ENCODE measurements around the gene AGER.
A peak's percentile ranks its signal among the peaks of the same experiment; 100 is the strongest.
"Not testable (repeated sequence)": the region's sequence is repeated elsewhere in the genome, so short reads cannot be mapped to it uniquely, and the experiment has no call there.

The AGER gene

GRCh38 chr6:32187009-32187709 is 3.1 kb upstream of the AGER start:
- Histone ChIP-seq H3K36me3 (ENCODE audit: control insufficient read depth in 1 of 2, insufficient read depth in 2 of 2, low read length in 2 of 2) (peaks cover 10 to 34% of the 10 kb centered on the region in 2 donors), H3K4me1 (ENCODE audit: control insufficient read depth in 1 of 2, insufficient read depth in 2 of 2, low read length in 2 of 2) (peaks cover 40 to 44% of the 10 kb centered on the region in 2 donors), H3K27ac (ENCODE audit: low read depth, low read length) (no peak overlapping the region)

GRCh38 chr6:32186151-32186840 is 2.2 kb upstream of the AGER start:
- peaks cover 33 to 48% of the 10 kb centered on the region in 2 donors for H3K4me1 ChIP-seq (ENCODE audit: control insufficient read depth in 1 of 2, insufficient read depth in 2 of 2, low read length in 2 of 2)
- H3K9ac ChIP-seq (ENCODE audit: low read depth in 1 of 2, low read length in 2 of 2): peak overlapping the region in 1 of 2 donors; percentile 39
- H3K9me3 ChIP-seq (ENCODE audit: control insufficient read depth in 1 of 2, low read length in 2 of 2); H3K4me3 ChIP-seq (ENCODE audit: low read depth in 1 of 2, low read length in 2 of 2); H3K27me3 ChIP-seq (ENCODE audit: control insufficient read depth in 1 of 2, insufficient read depth in 2 of 2, low read length in 2 of 2): not testable (repeated sequence)
- peaks cover 12 to 36% of the 10 kb centered on the region in 2 donors for H3K36me3 ChIP-seq (ENCODE audit: control insufficient read depth in 1 of 2, insufficient read depth in 2 of 2, low read length in 2 of 2)
- H3K27ac ChIP-seq (ENCODE audit: low read depth, low read length): peak overlapping the region; percentile 32

More at GRCh38 chr6:32187009-32187709, 3.1 kb upstream of the AGER start:
- H3K4me3 ChIP-seq (ENCODE audit: low read depth in 1 of 2, low read length in 2 of 2): peak overlapping the region in 1 of 2 donors; percentile 32
- no peak overlapping the region for H3K9ac ChIP-seq (ENCODE audit: low read depth in 1 of 2, low read length in 2 of 2)
- H3K27me3 ChIP-seq (ENCODE audit: control insufficient read depth in 1 of 2, insufficient read depth in 2 of 2, low read length in 2 of 2): no peaks in the 10 kb centered on the region
- no peaks in the 10 kb centered on the region for H3K9me3 ChIP-seq (ENCODE audit: control insufficient read depth in 1 of 2, low read length in 2 of 2)

- H3K4me3 ChIP-seq (ENCODE audit: low read depth in 1 of 2, low read length in 2 of 2); H3K9me3 ChIP-seq (ENCODE audit: control insufficient read depth in 1 of 2, low read length in 2 of 2); H3K27me3 ChIP-seq (ENCODE audit: control insufficient read depth in 1 of 2, insufficient read depth in 2 of 2, low read length in 2 of 2): not testable (repeated sequence)
- peak overlapping the region in 1 of 2 donors; percentile 39 for H3K9ac ChIP-seq (ENCODE audit: low read depth in 1 of 2, low read length in 2 of 2)
- H3K27ac ChIP-seq (ENCODE audit: low read depth, low read length): peak overlapping the region; percentile 32
- H3K36me3 ChIP-seq (ENCODE audit: control insufficient read depth in 1 of 2, insufficient read depth in 2 of 2, low read length in 2 of 2): peaks cover 18 to 41% of the 10 kb centered on the region in 2 donors
- H3K4me1 ChIP-seq (ENCODE audit: control insufficient read depth in 1 of 2, insufficient read depth in 2 of 2, low read length in 2 of 2): peaks cover 31 to 42% of the 10 kb centered on the region in 2 donors
Observed at GRCh38 chr6:32185681-32186131, 1.7 kb upstream of the AGER start.

- Histone ChIP-seq H3K27me3 (ENCODE audit: control insufficient read depth in 1 of 2, insufficient read depth in 2 of 2, low read length in 2 of 2) (no peaks in the 10 kb centered on the region), H3K27ac (ENCODE audit: low read depth, low read length) (no peak overlapping the region), H3K9me3 (ENCODE audit: control insufficient read depth in 1 of 2, low read length in 2 of 2) (no peaks in the 10 kb centered on the region), H3K4me1 (ENCODE audit: control insufficient read depth in 1 of 2, insufficient read depth in 2 of 2, low read length in 2 of 2) (peaks cover 36 to 44% of the 10 kb centered on the region in 2 donors), H3K4me3 (ENCODE audit: low read depth in 1 of 2, low read length in 2 of 2) (no peak overlapping the region), H3K9ac (ENCODE audit: low read depth in 1 of 2, low read length in 2 of 2) (peak overlapping the region in 1 of 2 donors; percentile 24), H3K36me3 (ENCODE audit: control insufficient read depth in 1 of 2, insufficient read depth in 2 of 2, low read length in 2 of 2) (peaks cover 18 to 47% of the 10 kb centered on the region in 2 donors)
Observed at GRCh38 chr6:32183483-32184083, 470 bp downstream of the AGER start.

GRCh38 chr6:32183030-32183429 is 1.0 kb downstream of the AGER start:
- Histone ChIP-seq H3K4me3 (ENCODE audit: low read depth in 1 of 2, low read length in 2 of 2) (no peak overlapping the region), H3K9ac (ENCODE audit: low read depth in 1 of 2, low read length in 2 of 2) (no peak overlapping the region), H3K27me3 (ENCODE audit: control insufficient read depth in 1 of 2, insufficient read depth in 2 of 2, low read length in 2 of 2) (no peaks in the 10 kb centered on the region), H3K9me3 (ENCODE audit: control insufficient read depth in 1 of 2, low read length in 2 of 2) (no peaks in the 10 kb centered on the region), H3K27ac (ENCODE audit: low read depth, low read length) (no peak overlapping the region), H3K4me1 (ENCODE audit: control insufficient read depth in 1 of 2, insufficient read depth in 2 of 2, low read length in 2 of 2) (peaks cover 31 to 39% of the 10 kb centered on the region in 2 donors), H3K36me3 (ENCODE audit: control insufficient read depth in 1 of 2, insufficient read depth in 2 of 2, low read length in 2 of 2) (peaks cover 18 to 47% of the 10 kb centered on the region in 2 donors)

GRCh38 chr6:32182555-32182981 is 1.5 kb downstream of the AGER start:
- H3K4me3 ChIP-seq (ENCODE audit: low read depth in 1 of 2, low read length in 2 of 2): no peak overlapping the region
- no peak overlapping the region for H3K27ac ChIP-seq (ENCODE audit: low read depth, low read length)
- H3K36me3 ChIP-seq (ENCODE audit: control insufficient read depth in 1 of 2, insufficient read depth in 2 of 2, low read length in 2 of 2): peaks cover 18 to 43% of the 10 kb centered on the region in 2 donors
- H3K27me3 ChIP-seq (ENCODE audit: control insufficient read depth in 1 of 2, insufficient read depth in 2 of 2, low read length in 2 of 2): no peaks in the 10 kb centered on the region
- peaks cover 27 to 35% of the 10 kb centered on the region in 2 donors for H3K4me1 ChIP-seq (ENCODE audit: control insufficient read depth in 1 of 2, insufficient read depth in 2 of 2, low read length in 2 of 2)
- no peaks in the 10 kb centered on the region for H3K9me3 ChIP-seq (ENCODE audit: control insufficient read depth in 1 of 2, low read length in 2 of 2)
- H3K9ac ChIP-seq (ENCODE audit: low read depth in 1 of 2, low read length in 2 of 2): no peak overlapping the region

- H3K4me1 ChIP-seq (ENCODE audit: control insufficient read depth in 1 of 2, insufficient read depth in 2 of 2, low read length in 2 of 2): peaks cover 24 to 33% of the 10 kb centered on the region in 2 donors
- H3K9me3 ChIP-seq (ENCODE audit: control insufficient read depth in 1 of 2, low read length in 2 of 2): no peaks in the 10 kb centered on the region
- no peak overlapping the region for H3K27ac ChIP-seq (ENCODE audit: low read depth, low read length)
- H3K9ac ChIP-seq (ENCODE audit: low read depth in 1 of 2, low read length in 2 of 2): no peak overlapping the region
- no peak overlapping the region for H3K4me3 ChIP-seq (ENCODE audit: low read depth in 1 of 2, low read length in 2 of 2)
- H3K27me3 ChIP-seq (ENCODE audit: control insufficient read depth in 1 of 2, insufficient read depth in 2 of 2, low read length in 2 of 2): no peaks in the 10 kb centered on the region
- H3K36me3 ChIP-seq (ENCODE audit: control insufficient read depth in 1 of 2, insufficient read depth in 2 of 2, low read length in 2 of 2): peaks cover 18 to 37% of the 10 kb centered on the region in 2 donors
Observed at GRCh38 chr6:32181915-32182529, 2.0 kb downstream of the AGER start.

- Histone ChIP-seq H3K4me1 (ENCODE audit: control insufficient read depth in 1 of 2, insufficient read depth in 2 of 2, low read length in 2 of 2) (peaks cover 29 to 36% of the 10 kb centered on the region in 2 donors), H3K36me3 (ENCODE audit: control insufficient read depth in 1 of 2, insufficient read depth in 2 of 2, low read length in 2 of 2) (peaks cover 11 to 29% of the 10 kb centered on the region in 2 donors), H3K27ac (ENCODE audit: low read depth, low read length) (no peak overlapping the region), H3K4me3 (ENCODE audit: low read depth in 1 of 2, low read length in 2 of 2) (no peak overlapping the region), H3K9ac (ENCODE audit: low read depth in 1 of 2, low read length in 2 of 2) (no peak overlapping the region), H3K27me3 (ENCODE audit: control insufficient read depth in 1 of 2, insufficient read depth in 2 of 2, low read length in 2 of 2) (no peaks in the 10 kb centered on the region), H3K9me3 (ENCODE audit: control insufficient read depth in 1 of 2, low read length in 2 of 2) (no peaks in the 10 kb centered on the region)
Observed at GRCh38 chr6:32181148-32181702, 2.8 kb downstream of the AGER start.

GRCh38 chr6:32179766-32180405 is 4.2 kb downstream of the AGER start:
- Histone ChIP-seq H3K36me3 (ENCODE audit: control insufficient read depth in 1 of 2, insufficient read depth in 2 of 2, low read length in 2 of 2) (peaks cover 11 to 29% of the 10 kb centered on the region in 2 donors), H3K27ac (ENCODE audit: low read depth, low read length) (no peak overlapping the region), H3K4me3 (ENCODE audit: low read depth in 1 of 2, low read length in 2 of 2) (peak overlapping the region; percentile 85 to 98), H3K9me3 (ENCODE audit: control insufficient read depth in 1 of 2, low read length in 2 of 2) (no peaks in the 10 kb centered on the region), H3K9ac (ENCODE audit: low read depth in 1 of 2, low read length in 2 of 2) (peak overlapping the region; percentile 81 to 95), H3K4me1 (ENCODE audit: control insufficient read depth in 1 of 2, insufficient read depth in 2 of 2, low read length in 2 of 2) (peaks cover 35 to 45% of the 10 kb centered on the region in 2 donors), H3K27me3 (ENCODE audit: control insufficient read depth in 1 of 2, insufficient read depth in 2 of 2, low read length in 2 of 2) (no peaks in the 10 kb centered on the region)

Data from duodenal mucosa (tissue), 2 donors.